ENCODE measurements around the gene FAM174A.

FAM174A gene
- 4.8 to 8.2 (median 5.8) reads per million in 4 experiments for total RNA-seq

DNA sequence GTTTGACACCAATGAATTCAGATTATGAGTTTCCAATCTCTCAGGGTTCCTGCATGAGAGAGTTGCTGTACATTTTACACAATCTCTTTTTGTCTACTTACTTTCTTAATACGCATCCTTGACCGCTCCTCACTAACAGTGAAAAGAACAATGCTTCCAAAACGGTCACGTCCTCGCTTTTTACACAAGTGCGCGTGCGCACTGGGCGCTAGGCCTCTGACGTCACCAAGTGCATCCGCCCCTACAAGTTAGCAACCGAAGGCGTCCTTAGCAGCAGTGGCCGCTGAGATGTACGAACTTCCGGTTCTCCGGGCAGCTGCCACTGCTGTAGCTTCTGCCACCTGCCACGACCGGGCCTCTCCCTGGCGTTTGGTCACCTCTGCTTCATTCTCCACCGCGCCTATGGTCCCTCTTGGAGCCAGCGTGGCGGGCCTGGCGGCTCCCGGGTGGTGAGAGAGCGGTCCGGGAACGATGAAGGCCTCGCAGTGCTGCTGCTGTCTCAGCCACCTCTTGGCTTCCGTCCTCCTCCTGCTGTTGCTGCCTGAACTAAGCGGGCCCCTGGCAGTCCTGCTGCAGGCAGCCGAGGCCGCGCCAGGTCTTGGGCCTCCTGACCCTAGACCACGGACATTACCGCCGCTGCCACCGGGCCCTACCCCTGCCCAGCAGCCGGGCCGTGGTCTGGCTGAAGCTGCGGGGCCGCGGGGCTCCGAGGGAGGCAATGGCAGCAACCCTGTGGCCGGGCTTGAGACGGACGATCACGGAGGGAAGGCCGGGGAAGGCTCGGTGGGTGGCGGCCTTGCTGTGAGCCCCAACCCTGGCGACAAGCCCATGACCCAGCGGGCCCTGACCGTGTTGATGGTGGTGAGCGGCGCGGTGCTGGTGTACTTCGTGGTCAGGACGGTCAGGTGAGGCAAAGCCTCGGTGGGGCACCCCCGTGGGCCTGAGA is at the start of gene FAM174A:
Gene FAM174A, plus strand, starts transcription at position 315 of the 946 bp plus-strand sequence. Its CDS starts 157 bp downstream, at position 472.
- peak; percentile 92 for DNase-seq

DNA sequence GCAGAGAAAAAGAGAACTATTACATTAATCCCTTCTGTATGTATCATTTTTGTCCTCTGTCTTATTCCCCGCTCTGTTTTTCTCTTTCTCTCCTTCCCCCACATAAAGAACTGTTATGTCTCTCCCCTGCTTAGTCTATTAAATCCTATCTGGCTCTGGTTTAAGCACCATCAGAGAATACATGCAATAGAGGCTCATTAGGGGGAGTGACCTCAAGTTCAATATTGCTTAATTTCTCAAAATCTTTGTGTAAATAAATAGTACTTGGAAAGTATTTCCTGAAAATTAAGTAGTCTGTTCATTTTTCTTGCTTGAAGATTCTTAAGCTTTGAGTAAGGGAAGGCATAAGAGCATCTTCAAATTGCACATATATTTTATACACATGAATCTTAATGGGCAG is 41.2 kb upstream of the FAM174A start:
- DNase-seq = no peak

DNA sequence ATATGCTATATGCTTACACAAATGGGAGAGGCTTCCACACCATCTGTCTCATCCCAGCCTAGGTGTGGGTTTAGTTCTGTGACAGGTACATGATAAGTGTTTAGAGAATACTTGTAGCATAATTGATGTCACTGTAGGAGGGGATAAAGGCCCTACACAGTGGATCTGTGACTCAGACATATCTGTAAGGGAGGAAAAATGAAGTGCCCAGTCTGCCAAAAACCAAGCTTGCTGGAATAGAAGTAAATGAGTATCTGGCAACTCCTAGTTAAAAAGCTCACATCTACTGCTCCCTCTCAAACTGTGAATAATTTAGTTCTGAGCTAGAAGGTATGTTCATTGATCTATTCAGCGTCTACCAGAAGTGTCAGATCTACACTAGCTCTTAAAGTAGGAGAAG is 38.9 kb upstream of the FAM174A start:
- no peak for DNase-seq

DNA sequence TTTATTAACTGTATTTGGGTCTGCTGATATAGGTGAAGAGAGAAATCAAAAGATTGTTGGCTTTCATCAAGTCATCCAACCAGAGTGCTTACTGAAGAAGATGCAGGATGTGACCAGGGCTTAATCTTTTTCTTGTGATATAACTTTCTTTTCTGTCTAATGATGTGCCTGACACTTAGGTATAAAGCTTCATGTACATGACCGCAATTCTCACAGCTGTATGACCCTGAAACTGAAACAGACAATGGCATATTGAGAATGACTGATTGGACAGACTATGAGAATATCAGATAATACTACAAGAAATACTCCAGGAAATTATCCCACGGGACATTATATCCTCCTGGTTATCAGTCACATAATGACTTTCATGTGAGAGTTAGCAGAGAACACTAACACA is 32.5 kb upstream of the FAM174A start:
- DNase-seq = no peak

DNA sequence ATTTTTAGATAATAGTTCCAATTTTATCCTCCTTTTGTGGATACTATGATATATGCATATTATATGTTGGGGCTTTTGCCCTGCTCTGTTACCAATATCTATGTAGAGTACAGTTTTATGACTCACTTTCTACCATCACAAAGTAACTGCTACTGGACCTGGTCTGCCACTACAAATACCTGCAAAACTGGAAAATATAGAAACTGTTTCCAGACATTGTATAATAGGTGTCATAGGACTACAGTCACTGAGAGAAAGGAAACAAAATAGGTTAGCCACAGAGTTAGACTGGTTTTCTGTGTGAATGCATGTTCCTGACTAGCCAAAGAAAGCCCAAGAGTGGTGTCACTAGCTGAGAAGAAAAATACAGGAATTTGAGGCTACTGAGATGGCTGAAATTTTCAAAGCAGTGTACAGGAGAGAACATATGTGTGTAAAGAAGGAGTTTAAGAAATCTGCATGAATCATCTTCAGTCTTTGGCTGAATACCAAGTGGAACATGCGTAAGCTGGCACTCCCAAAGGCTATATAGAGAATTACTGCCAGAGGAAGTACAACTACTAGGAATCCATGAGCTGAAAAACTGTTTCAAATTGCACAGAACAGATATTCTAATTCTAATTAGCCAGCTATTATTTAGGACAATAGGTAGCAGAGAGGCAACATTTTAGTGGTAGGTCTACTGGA is 29.0 kb upstream of the FAM174A start:
- no peak for DNase-seq

DNA sequence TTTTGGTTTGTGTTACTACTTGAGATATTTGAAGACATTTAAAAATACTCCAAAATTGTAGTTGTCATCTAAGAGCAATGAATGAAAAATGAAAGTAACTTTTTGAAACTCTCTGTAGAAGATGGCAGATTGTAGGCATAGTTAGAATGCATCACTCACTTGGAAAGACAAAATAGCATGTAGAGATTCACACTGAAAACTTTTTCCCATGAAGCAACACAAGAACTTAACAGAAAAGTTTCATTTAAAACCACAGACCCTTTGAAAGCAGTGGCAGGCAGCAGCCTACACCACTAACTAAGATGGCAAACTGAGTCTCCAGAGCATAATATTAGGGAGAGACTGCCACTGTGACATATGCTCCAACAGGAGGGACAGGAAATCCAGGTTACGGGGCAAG is 18.9 kb upstream of the FAM174A start:
- no peak for DNase-seq

DNA sequence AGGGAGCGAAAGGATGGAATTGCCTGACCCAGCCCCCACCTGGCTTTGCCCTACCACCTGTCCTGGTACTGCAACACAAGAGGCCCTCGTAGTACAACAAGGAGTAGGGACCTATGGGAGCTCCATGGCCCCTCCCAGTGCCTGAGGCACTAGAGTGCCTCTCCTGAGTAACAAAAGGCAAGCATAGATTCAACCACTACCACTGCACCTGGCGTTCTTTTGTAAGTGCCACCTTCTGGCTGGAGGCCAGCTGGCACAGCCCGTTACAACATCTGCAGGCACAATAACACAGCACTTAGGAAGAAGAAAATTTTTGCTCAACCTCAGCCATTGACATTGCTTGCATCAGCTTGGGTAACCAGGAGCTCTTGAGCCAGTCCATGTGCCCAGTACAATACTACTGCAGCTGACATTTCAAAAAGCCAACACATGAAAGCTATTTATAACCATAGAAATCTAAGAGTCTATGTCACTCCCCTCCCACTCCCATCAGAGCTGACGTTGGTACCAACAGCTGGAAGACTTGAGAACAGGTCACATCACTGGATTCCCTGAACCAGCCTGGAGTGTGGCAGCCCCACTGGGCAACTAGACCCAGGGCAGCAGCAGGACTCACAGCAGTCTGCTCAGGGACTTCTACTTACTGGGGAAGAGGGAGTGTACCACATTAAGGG is 17.7 kb upstream of the FAM174A start:
- DNase-seq = no peak

DNA sequence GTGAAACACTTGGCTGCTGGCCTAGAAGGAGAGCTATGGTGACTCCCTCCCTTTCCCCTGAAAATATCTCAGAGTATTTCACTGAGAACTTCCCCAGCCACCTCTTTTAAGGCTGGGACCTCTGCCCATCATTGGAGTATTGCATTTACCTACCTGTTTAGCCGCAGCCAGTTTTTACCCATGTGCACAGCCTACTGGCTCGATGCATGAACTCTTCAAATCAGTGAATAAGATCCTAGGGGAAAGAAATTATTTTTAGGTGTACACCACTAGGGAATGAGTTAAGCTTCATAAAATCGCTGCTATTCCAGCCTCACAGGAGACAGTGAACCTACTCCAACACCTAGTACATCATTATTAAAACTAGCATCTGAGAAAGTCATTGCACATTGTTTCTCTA is 16.8 kb upstream of the FAM174A start:
- no peak for DNase-seq

DNA sequence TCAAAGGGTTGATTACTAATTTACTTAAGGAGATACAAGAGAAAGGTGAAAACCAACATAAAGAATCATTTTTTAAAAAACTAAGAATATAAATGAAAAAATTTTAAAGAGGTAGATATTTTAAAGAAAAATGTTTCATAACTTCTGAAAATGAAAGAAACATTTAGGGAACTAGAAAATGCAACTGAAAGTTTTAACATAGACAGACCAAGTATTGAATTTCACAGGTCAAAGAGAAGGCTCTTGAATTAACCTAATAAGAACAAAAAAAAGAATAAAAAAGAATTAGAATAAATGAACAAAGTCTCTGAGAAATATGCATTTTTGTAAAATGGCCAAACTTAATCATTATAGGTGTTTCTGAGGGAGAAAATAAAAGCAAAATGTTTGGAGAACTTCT is 16.1 kb upstream of the FAM174A start:
- DNase-seq = no peak

DNA sequence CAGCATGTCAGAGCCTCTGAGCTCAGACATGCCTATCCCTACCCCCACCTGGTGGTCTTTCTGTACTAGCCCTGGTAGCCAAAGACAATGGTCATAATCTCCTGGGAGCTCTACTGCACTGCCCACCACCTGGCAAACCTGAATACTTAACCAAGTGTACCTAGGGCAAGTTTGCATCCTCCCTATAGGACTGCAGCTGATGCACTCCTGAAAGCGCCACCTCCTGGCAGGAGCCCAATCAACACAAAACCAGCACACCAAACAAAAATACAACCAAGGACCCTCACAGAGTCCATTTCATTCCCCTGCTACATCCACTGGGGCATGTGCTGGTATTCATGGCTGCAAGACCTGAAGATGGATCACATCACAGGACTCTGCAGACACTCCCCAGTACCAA is 14.8 kb upstream of the FAM174A start:
- no peak for DNase-seq

DNA sequence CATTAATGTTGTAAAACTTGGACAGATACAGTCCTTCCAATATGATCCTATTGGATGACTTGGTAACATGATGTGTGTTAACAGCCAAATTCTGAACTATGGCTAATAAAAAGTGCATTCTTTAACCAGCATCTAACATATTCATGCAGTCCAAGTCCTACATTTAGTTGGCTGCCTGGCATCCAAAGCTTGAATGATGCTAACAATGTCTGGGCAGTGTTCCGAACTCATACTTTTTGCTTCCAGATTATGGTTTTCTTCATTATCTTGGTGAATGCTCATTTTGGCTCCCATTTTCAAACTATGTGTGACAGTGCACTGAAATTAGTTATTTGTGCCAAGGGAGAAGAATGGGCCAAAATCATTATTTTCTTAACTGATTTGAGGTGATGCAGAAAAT is 2.8 kb downstream of the FAM174A start:
- DNase-seq = no peak

DNA sequence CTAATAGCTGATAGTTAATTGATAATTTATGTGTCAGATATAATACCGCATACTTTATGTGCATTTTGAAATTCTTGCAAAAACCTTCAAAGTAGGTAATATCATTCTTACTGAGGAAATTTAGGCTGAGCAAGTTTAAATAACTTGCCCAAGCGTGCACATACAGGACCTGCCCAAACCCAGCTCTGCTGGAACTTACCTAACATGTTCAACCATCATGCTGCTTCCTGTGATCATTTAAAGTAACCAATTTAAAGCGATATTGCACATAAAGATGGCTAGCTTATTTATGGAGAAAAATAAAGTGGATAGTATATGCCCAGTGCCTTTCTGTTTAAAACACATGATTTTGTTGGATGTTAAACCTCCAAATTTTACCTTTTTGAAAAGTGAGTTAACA is 4.3 kb downstream of the FAM174A start:
- DNase-seq = no peak

DNA sequence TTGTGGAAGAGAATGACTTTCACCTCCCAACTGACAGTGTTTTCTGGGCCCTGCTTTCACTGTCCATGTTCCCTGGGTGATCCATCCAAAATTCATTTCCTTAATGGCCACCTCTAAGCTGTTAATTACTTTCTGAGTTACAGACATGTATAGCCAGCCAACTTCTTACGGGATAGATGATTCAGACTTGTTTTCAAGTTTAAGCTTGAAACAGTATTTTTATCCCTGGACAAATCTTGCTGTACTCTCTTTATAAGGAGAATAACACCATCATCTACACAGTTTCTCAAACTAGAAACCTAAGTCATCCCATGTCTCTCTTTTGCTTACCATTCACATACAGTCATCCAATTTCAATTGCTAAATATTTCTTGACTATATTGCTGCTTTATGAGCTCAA is 6.9 kb downstream of the FAM174A start:
- no peak for DNase-seq

DNA sequence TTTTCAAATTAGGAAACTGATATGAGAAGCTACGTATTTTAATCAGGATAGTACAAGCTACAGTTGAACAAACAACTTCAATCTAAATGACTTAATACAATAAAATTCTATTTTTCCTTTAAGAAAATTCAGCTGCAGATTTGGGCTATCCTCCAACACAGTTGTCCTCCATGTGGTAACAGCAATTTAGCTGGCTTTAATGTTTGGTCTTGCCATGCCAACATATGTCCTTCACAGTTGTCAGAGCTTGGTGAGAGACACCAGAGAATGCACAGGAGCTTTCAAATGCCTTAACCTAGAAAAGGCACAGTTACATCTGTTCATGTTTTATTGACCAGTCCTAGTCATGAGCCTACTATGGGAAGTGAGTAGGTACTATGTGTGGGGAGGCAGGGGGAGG is 10.8 kb downstream of the FAM174A start:
- no peak for DNase-seq

DNA sequence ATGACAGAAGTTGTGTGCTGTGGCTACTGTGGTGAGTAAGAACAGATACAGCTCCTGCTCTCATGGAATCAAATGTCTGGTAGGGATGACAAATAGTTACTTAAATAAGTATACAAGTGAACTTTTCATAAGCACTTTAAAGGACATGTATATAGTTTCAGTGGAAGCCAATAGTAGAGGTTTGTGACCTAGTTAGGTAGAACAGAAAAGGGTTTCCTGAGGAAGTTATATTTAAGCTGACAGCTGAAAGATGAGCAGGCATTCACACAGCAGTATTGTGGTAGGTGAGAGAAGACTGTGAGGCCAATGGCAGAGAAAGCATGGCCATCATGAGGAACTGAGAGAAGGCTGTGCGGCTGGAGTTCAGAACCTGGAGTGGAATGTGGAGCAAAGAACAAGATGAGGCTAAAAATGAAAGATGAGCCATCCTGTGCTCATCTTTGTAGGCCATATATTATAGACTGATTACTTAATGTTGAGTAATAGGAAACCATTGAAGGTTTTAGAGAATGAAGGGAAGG is 15.4 kb downstream of the FAM174A start:
- no peak for DNase-seq

DNA sequence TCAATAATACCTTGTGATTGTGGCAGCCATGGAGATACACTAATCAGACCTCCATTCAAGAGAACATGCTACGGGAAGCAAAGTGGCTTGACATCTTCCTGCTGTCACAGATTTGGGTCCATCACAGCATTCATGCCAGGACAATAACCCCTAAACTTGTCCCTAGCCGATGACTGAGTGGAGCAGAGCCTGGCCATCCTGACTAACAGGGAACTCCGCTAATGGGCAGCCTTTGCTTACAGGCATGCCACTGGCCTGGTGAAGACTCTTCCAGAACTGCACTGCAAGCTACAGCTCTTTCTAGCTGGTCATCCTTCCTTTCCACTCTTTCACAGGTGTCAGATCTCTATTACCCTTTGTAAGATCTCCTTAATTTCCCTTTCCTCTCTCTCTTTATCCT is 16.0 kb downstream of the FAM174A start:
- no peak for DNase-seq

DNA sequence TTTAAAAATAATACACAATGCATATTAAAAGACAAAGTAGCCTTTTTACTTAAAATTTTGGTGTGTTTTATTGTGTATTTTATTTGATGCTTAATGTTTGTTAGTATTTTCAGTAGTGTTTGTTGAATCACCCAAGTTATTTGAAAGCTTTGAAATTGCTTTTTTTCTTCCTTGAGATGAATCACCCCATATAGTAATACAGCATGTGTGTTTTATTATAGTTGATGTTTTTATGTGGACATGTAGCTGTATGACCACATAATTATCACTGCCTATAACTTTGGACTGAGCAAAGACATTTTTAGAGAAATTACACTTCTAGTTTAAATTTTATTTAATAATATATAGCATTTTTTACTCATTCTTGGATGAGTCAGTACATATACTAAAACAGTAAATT is 18.0 kb downstream of the FAM174A start:
- no peak for DNase-seq

DNA sequence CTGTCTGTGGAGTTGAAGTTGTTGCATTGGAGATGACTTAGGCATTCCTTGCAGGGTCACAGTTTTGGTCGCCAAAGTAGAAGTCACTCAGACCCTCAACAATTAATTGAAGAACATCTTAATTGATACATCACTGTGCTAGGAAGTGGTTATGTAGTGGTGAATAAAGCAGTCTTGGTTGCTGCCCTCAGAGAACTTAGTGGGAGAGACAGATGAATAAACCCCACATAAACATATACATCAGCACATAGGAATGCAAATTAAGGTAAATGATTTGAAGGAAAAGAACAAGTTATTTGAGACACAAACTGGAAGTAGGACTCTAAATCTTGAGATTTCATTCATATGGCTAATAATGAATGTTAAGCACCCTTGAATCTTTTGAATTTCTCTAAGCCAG is 25.7 kb downstream of the FAM174A start:
- DNase-seq = no peak

DNA sequence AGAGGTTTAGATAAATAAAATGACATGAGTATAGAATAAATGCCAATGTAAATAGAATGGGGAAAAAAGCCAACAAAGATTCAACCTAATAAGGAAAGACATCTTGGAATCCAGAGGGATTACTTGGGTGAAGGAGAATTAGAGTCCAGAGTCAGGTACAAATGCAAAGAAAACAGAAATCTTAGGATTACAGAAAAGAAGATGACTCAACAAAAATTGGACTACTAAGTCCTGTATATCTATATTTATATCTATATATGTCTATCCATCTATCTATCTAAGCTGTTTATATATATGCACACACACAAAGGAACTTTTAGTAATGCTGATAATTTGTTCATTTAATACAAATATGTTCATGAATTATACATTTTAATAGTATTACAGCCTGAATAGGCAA is 27.6 kb downstream of the FAM174A start:
- no peak for DNase-seq

DNA sequence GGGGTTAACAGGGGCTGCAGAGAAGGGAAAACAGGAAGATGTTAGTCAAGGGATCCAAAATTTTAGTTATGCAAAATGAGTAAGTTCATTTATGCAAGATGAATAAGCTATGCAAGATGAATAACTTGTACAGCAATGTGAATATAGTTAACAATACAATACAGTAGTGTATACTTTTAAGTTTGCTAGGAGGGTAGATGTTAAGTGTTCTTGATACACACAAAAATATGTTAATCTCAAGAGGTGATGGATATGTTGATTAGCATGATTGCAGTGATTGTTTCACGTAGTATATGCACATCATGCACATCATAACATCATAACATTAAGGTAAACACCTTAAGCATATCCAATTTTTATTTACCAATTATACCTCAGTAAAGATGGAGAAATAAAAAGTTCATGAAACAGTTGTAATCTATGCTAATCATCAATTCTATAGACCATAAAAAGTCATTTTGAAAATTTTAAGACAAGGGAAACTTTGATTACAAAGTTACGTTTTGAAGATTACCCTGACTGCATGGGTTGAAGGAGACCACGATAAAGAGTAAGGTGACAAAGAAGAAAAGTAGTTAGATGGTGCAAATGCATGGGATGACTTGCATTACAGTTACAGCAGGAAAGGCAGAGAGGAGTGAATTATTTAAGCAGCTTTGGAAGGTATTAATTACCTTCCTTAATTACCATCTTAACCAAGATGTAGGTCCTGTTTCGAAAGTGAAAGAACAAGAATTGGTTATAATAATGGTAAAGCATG is 31.4 kb downstream of the FAM174A start:
- DNase-seq = no peak

DNA sequence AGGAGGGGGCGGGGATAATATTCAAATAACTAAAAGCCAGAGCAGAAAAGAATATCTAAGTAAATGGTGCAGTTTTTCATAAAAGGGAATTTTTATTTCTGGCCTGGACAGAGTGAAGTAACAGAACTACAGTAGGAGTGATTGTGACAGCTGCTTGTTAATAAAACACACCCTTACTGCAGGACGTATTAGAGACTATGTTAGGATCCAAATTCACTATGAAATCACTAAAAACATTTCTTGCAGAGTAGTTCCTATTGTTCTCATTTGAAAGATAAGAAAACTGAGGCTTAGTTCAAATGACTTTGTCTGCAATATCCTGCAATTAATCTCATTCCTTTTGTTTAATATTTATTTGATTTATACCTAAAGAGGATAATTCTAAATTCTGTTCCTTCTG is 39.5 kb downstream of the FAM174A start:
- no peak for DNase-seq

DNA sequence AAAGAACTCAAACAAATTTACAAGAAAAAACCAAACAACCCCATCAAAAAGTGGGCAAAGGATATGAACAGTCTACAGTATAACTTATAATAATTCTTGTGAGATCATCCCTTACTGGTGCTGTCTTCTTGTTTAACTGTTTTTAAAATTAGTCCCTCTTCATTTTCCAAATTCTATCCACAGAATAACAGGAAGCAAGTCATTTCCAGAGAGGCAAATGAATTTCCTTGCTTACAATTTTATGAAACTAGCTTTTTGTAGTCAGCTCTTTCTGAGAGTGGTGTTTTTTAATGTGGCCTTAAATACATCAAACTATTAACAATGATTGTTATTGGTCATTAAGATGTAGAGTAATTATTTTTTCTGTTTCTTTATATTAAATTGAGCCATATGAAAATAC is 40.6 kb downstream of the FAM174A start:
- DNase-seq = no peak

All from effector CD8-positive, alpha-beta T cell (primary cell).